ENCODE measurements around the gene APBA2.

- TF ChIP-seq POLR2A (IDR thresholded peaks at IDR 0.05): no peak
- no peak for TF ChIP-seq CTCF (IDR thresholded peaks at IDR 0.05)
These were observed 213.5 kb downstream of the APBA2 start for GRCh38 chr15:29099131-29099880.
